GM18508 (cell line): ENCODE data around the gene SLC15A1.

ENCODE experiments used
- ATAC-seq: cut with Tn5 transposase; IDR thresholded peaks from one replicate; pipeline ENCODE4 v1.9.1; 2021; ENCODE audit warnings: moderate number of reproducible peaks; ENCODE audit not compliant: insufficient read depth, unreplicated experiment

Gene SLC15A1

GRCh38 chr13:98752467-98753290, at the start of gene SLC15A1:
Gene SLC15A1 (minus strand): TSS chr13:98752672. CDS start chr13:98752598, 74 bp downstream.
- no peak for ATAC-seq

GRCh38 chr13:98801626-98802418, 49.4 kb upstream of the SLC15A1 start:
- no peak for ATAC-seq

- ATAC-seq: no peak
Measured at GRCh38 chr13:98800078-98800477, 47.6 kb upstream of the SLC15A1 start.

GRCh38 chr13:98798849-98799645, 46.6 kb upstream of the SLC15A1 start:
- no peak for ATAC-seq

GRCh38 chr13:98797456-98797855, 45.0 kb upstream of the SLC15A1 start:
- ATAC-seq: no peak

- ATAC-seq: no peak
Measured at GRCh38 chr13:98796798-98797197, 44.3 kb upstream of the SLC15A1 start.

- ATAC-seq: no peak
Measured at GRCh38 chr13:98796191-98796590, 43.7 kb upstream of the SLC15A1 start.

- no peak for ATAC-seq
Measured at GRCh38 chr13:98795220-98795619, 42.7 kb upstream of the SLC15A1 start.

- no peak for ATAC-seq
Measured at GRCh38 chr13:98794498-98794897, 42.0 kb upstream of the SLC15A1 start.

- ATAC-seq: no peak
Measured at GRCh38 chr13:98792785-98793495, 40.5 kb upstream of the SLC15A1 start.

GRCh38 chr13:98792321-98792720, 39.8 kb upstream of the SLC15A1 start:
- ATAC-seq: no peak

GRCh38 chr13:98791611-98792010, 39.1 kb upstream of the SLC15A1 start:
- no peak for ATAC-seq

- ATAC-seq: no peak
Measured at GRCh38 chr13:98787996-98788395, 35.5 kb upstream of the SLC15A1 start.

GRCh38 chr13:98787173-98787572, 34.7 kb upstream of the SLC15A1 start:
- ATAC-seq: no peak

GRCh38 chr13:98786023-98786422, 33.6 kb upstream of the SLC15A1 start:
- no peak for ATAC-seq

- no peak for ATAC-seq
Measured at GRCh38 chr13:98785405-98785804, 32.9 kb upstream of the SLC15A1 start.

- ATAC-seq: no peak
Measured at GRCh38 chr13:98784666-98785065, 32.2 kb upstream of the SLC15A1 start.

- no peak for ATAC-seq
Measured at GRCh38 chr13:98783856-98784478, 31.5 kb upstream of the SLC15A1 start.

- ATAC-seq: no peak
Measured at GRCh38 chr13:98782654-98783053, 30.2 kb upstream of the SLC15A1 start.

GRCh38 chr13:98781905-98782304, 29.4 kb upstream of the SLC15A1 start:
- no peak for ATAC-seq
